Measurements from ENCODE around the gene SSTR1. TPM values are rescaled to one million over a fixed set of nuclear protein-coding genes. Genes with fewer than 3 reads are reported as not detected.

SSTR1 gene
- total RNA-seq, 1 donor from 2014 or later: not detected

GRCh38 chr14:38198425-38198824, 9.3 kb upstream of the SSTR1 start:
- TF ChIP-seq CTCF (IDR thresholded peaks at IDR 0.05): no peak
- no peak overlapping the region for H3K4me3 Mint-ChIP-seq (ENCODE audit: unreplicated experiment)
- H3K9me3 Mint-ChIP-seq (ENCODE audit: unreplicated experiment): no peaks in the 10 kb centered on the region
- H3K4me1 Mint-ChIP-seq (ENCODE audit: unreplicated experiment): no peaks in the 10 kb centered on the region
- no peak for DNase-seq (ENCODE audit: extremely low spot score, unreplicated experiment)
- no peak overlapping the region for H3K27ac Mint-ChIP-seq (ENCODE audit: unreplicated experiment)
- peaks cover 7% of the 10 kb centered on the region for H3K27me3 Mint-ChIP-seq (ENCODE audit: unreplicated experiment)
- no peaks in the 10 kb centered on the region for H3K36me3 Mint-ChIP-seq (ENCODE audit: unreplicated experiment)

GRCh38 chr14:38199076-38199475, 8.6 kb upstream of the SSTR1 start:
- peaks cover 7% of the 10 kb centered on the region for H3K27me3 Mint-ChIP-seq (ENCODE audit: unreplicated experiment)
- TF ChIP-seq CTCF (IDR thresholded peaks at IDR 0.05): no peak
- H3K36me3 Mint-ChIP-seq (ENCODE audit: unreplicated experiment): no peaks in the 10 kb centered on the region
- H3K4me3 Mint-ChIP-seq (ENCODE audit: unreplicated experiment): no peak overlapping the region
- H3K9me3 Mint-ChIP-seq (ENCODE audit: unreplicated experiment): no peaks in the 10 kb centered on the region
- H3K4me1 Mint-ChIP-seq (ENCODE audit: unreplicated experiment): no peaks in the 10 kb centered on the region
- no peak overlapping the region for H3K27ac Mint-ChIP-seq (ENCODE audit: unreplicated experiment)
- no peak for DNase-seq (ENCODE audit: extremely low spot score, unreplicated experiment)

GRCh38 chr14:38199739-38200138, 8.0 kb upstream of the SSTR1 start:
- Mint-ChIP-seq H3K4me3 (ENCODE audit: unreplicated experiment) (no peak overlapping the region), H3K4me1 (ENCODE audit: unreplicated experiment) (no peaks in the 10 kb centered on the region), H3K27ac (ENCODE audit: unreplicated experiment) (no peak overlapping the region), H3K9me3 (ENCODE audit: unreplicated experiment) (no peaks in the 10 kb centered on the region), H3K36me3 (ENCODE audit: unreplicated experiment) (no peaks in the 10 kb centered on the region), H3K27me3 (ENCODE audit: unreplicated experiment) (peaks cover 4% of the 10 kb centered on the region)
- no peak for TF ChIP-seq CTCF (IDR thresholded peaks at IDR 0.05)
- DNase-seq (ENCODE audit: extremely low spot score, unreplicated experiment): no peak

GRCh38 chr14:38201137-38201828, 6.4 kb upstream of the SSTR1 start:
- Mint-ChIP-seq H3K36me3 (ENCODE audit: unreplicated experiment) (no peaks in the 10 kb centered on the region), H3K9me3 (ENCODE audit: unreplicated experiment) (peaks cover 7% of the 10 kb centered on the region)

More at GRCh38 chr14:38201137-38201828, 6.4 kb upstream of the SSTR1 start:
- Mint-ChIP-seq H3K27me3 (ENCODE audit: unreplicated experiment) (peaks cover 9% of the 10 kb centered on the region), H3K27ac (ENCODE audit: unreplicated experiment) (no peak overlapping the region), H3K4me1 (ENCODE audit: unreplicated experiment) (no peaks in the 10 kb centered on the region), H3K4me3 (ENCODE audit: unreplicated experiment) (no peak overlapping the region)
- no peak for TF ChIP-seq CTCF (IDR thresholded peaks at IDR 0.05)
- DNase-seq (ENCODE audit: extremely low spot score, unreplicated experiment): no peak

Data from osteocyte (in vitro differentiated cells).